C4-2B (cell line): ENCODE results near the gene JARID2.

Experiments used
- ZFX ChIP-seq: fragments of 450-650 bp; IDR thresholded peaks from 2 replicates; pipeline ENCODE4 v1.6.1; 2017
- TF ChIP-seq, protein P1 (sequence below): fragments of 450-650 bp; conservative IDR thresholded peaks from 2 replicates; pipeline ENCODE4 v1.5.1; 2017; ENCODE audit warnings: mild to moderate bottlenecking

GRCh38 chr6:15534974-15535373, 289.1 kb downstream of the JARID2 start:
- TF ChIP-seq, protein P1, sequence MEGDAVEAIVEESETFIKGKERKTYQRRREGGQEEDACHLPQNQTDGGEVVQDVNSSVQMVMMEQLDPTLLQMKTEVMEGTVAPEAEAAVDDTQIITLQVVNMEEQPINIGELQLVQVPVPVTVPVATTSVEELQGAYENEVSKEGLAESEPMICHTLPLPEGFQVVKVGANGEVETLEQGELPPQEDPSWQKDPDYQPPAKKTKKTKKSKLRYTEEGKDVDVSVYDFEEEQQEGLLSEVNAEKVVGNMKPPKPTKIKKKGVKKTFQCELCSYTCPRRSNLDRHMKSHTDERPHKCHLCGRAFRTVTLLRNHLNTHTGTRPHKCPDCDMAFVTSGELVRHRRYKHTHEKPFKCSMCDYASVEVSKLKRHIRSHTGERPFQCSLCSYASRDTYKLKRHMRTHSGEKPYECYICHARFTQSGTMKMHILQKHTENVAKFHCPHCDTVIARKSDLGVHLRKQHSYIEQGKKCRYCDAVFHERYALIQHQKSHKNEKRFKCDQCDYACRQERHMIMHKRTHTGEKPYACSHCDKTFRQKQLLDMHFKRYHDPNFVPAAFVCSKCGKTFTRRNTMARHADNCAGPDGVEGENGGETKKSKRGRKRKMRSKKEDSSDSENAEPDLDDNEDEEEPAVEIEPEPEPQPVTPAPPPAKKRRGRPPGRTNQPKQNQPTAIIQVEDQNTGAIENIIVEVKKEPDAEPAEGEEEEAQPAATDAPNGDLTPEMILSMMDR, result no peak
- no peak for TF ChIP-seq ZFX
